OCI-LY3 (cell line): ENCODE data around the gene FBXO21.

Experiments
- H2AFZ ChIP-seq: fragments of 200-600, 300-600 bp; shearing (Covaris generic); 2 replicates; pipeline ENCODE4 v1.6.0; 2014; ENCODE audit warnings: antibody characterized with exemption, low read depth, low read length
- H3K27ac ChIP-seq: fragments of 200-600, 300-600 bp; sonication (generic); 2 replicates; pipeline ENCODE4 v1.5.1; 2014; ENCODE audit warnings: mild to moderate bottlenecking, low read length, moderate library complexity, mixed read lengths
- H3K27me3 ChIP-seq: fragments of 200-600, 300-600 bp; sonication (generic); 2 replicates; pipeline ENCODE4 v1.6.1; 2014; ENCODE audit warnings: low read depth, low read length, mixed read lengths
- H3K36me3 ChIP-seq: fragments of 200-600, 300-600 bp; sonication (generic); replicated peaks from 2 replicates; pipeline ENCODE3; 2014; ENCODE audit warnings: low read depth, low read length, mixed read lengths
- H3K4me1 ChIP-seq: fragments of 300-600, 200-600 bp; sonication (generic); 2 replicates; pipeline ENCODE4 v1.6.1; 2014; ENCODE audit warnings: low read length, mixed read lengths
- H3K4me2 ChIP-seq: fragments of 200-600, 300-600 bp; sonication (generic); 2 replicates; pipeline ENCODE4 v1.6.1; 2014; ENCODE audit warnings: low read length, mixed read lengths
- H3K4me3 ChIP-seq: fragments of 300-600, 200-600 bp; sonication (generic); 2 replicates; pipeline ENCODE4 v1.5.1; 2014; ENCODE audit warnings: antibody characterized with exemption, mild to moderate bottlenecking, low read length, moderate library complexity
- H3K79me2 ChIP-seq: fragments of 300-600, 200-600 bp; shearing (Covaris generic); 2 replicates; pipeline ENCODE4 v1.6.1; 2014; ENCODE audit warnings: mild to moderate bottlenecking, low read length, mixed read lengths
- H3K9ac ChIP-seq: fragments of 300-600, 200-600 bp; shearing (Covaris generic); 2 replicates; pipeline ENCODE4 v1.6.0; 2014; ENCODE audit warnings: mild to moderate bottlenecking, low read length, moderate library complexity
- H3K9me3 ChIP-seq: fragments of 200-600, 300-600 bp; shearing (Covaris generic); 2 replicates; pipeline ENCODE4 v1.6.1; 2014; ENCODE audit warnings: low read length, mixed read lengths; ENCODE audit not compliant: insufficient read depth
- H4K20me1 ChIP-seq: fragments of 200-600, 300-600 bp; sonication (generic); 2 replicates; pipeline ENCODE4 v1.6.1; 2016; ENCODE audit warnings: low read length, mixed read lengths; ENCODE audit not compliant: insufficient read depth
- CTCF ChIP-seq: fragments of 200-600, 300-600 bp; sonication (generic); IDR thresholded peaks from 2 replicates; pipeline ENCODE4 v1.5.1; 2014; ENCODE audit warnings: antibody characterized with exemption, low read length, low read depth
- EZH2phosphoT487 ChIP-seq: fragments of 200-600 bp; shearing (Covaris generic); IDR thresholded peaks from 2 replicates; pipeline ENCODE4 v1.6.1; 2018; ENCODE audit warnings: antibody characterized with exemption, mixed run types, low read depth

Gene FBXO21

GRCh38 chr12:117092886-117093285 lies 97.4 kb downstream of the FBXO21 start:
- no peak overlapping the region for H3K4me2 ChIP-seq
- TF ChIP-seq EZH2phosphoT487, result no peak
- TF ChIP-seq CTCF, result no peak
- peaks cover 11% of the 10 kb centered on the region for H3K4me1 ChIP-seq
- no peak overlapping the region for H3K27ac ChIP-seq
- peaks cover 8% of the 10 kb centered on the region for H3K9me3 ChIP-seq
- H3K79me2 ChIP-seq, result peaks cover 100% of the 10 kb centered on the region
- H2AFZ ChIP-seq, result no peak overlapping the region
- H3K27me3 ChIP-seq, result no peaks in the 10 kb centered on the region
- no peak overlapping the region for H3K4me3 ChIP-seq
- peaks cover 92% of the 10 kb centered on the region for H4K20me1 ChIP-seq
- H3K36me3 ChIP-seq, result peaks cover 74% of the 10 kb centered on the region
- no peak overlapping the region for H3K9ac ChIP-seq

- no peak overlapping the region for H3K9ac ChIP-seq
- H3K36me3 ChIP-seq, result peaks cover 73% of the 10 kb centered on the region
- no peak overlapping the region for H3K4me2 ChIP-seq
- no peak overlapping the region for H3K27ac ChIP-seq
- peaks cover 92% of the 10 kb centered on the region for H4K20me1 ChIP-seq
- no peak overlapping the region for H3K4me3 ChIP-seq
- H2AFZ ChIP-seq, result no peak overlapping the region
- peaks cover 8% of the 10 kb centered on the region for H3K9me3 ChIP-seq
- peaks cover 100% of the 10 kb centered on the region for H3K79me2 ChIP-seq
- TF ChIP-seq CTCF (no peak), EZH2phosphoT487 (no peak)
- peaks cover 9% of the 10 kb centered on the region for H3K4me1 ChIP-seq
- H3K27me3 ChIP-seq, result no peaks in the 10 kb centered on the region
Observed at GRCh38 chr12:117092511-117092780, 97.8 kb downstream of the FBXO21 start.
